HEK293T (cell line): ENCODE results near the gene SAT2.

Source experiments
- CTBP1 ChIP-seq: fragments of 450-650 bp; IDR thresholded peaks from 2 replicates; pipeline ENCODE4 v1.6.1; 2016; ENCODE audit warnings: borderline replicate concordance
- ELF4 ChIP-seq: fragments of 450-650 bp; IDR thresholded peaks from 2 replicates; pipeline ENCODE4 v1.6.1; 2017; ENCODE audit warnings: antibody characterized with exemption
- FOXA1 ChIP-seq: fragments of 450-650 bp; IDR thresholded peaks from 2 replicates; pipeline ENCODE4 v1.6.1; 2016; ENCODE audit warnings: mild to moderate bottlenecking
- FOXM1 ChIP-seq: fragments of 450-650 bp; IDR thresholded peaks from 2 replicates; pipeline ENCODE4 v1.6.1; 2017; ENCODE audit warnings: mild to moderate bottlenecking, borderline replicate concordance
- HDGF ChIP-seq: fragments of 450-650 bp; IDR thresholded peaks from 2 replicates; pipeline ENCODE4 v1.6.1; 2017; ENCODE audit warnings: antibody characterized with exemption, borderline replicate concordance
- LEF1 ChIP-seq: fragments of 450-650 bp; IDR thresholded peaks from 2 replicates; pipeline ENCODE4 v1.6.1; 2017; ENCODE audit warnings: mild to moderate bottlenecking, borderline replicate concordance
- SP1 ChIP-seq: fragments of 450-650 bp; IDR thresholded peaks from 2 replicates; pipeline ENCODE4 v1.6.1; 2017
- SUZ12 ChIP-seq: fragments of 450-650 bp; IDR thresholded peaks from 2 replicates; pipeline ENCODE4 v1.6.1; 2016; ENCODE audit warnings: mild to moderate bottlenecking

GRCh38 chr17:7623661-7624060 is 4.0 kb downstream of the SAT2 start:
- no peak for TF ChIP-seq LEF1
- TF ChIP-seq HDGF = no peak
- no peak for TF ChIP-seq SUZ12
- no peak for TF ChIP-seq SP1
- no peak for TF ChIP-seq CTBP1
- no peak for TF ChIP-seq ELF4
- no peak for TF ChIP-seq FOXM1
- TF ChIP-seq FOXA1 = no peak
